GM23248 (cell line): ENCODE results near the gene PRUNE2. TPM values are rescaled to one million over a fixed set of nuclear protein-coding genes. Genes with fewer than 3 reads are reported as not detected.

Experiments
- DNase-seq: peaks from one replicate; pipeline ENCODE4 v3.0.0-alpha.2; 2015
- H2AFZ ChIP-seq: fragments of 200-600 bp; sonication (generic); 2 replicates; pipeline ENCODE4 v1.6.1; 2016; ENCODE audit warnings: antibody characterized with exemption
- H3F3A ChIP-seq: fragments of 200-600 bp; sonication (generic); 2 replicates; pipeline ENCODE4 v1.6.1; 2016; ENCODE audit warnings: mild to moderate bottlenecking, antibody characterized with exemption, mixed run types; ENCODE audit not compliant: insufficient read depth
- H3K27ac ChIP-seq: fragments of 200-600 bp; sonication (generic); 2 replicates; pipeline ENCODE4 v1.5.1; 2016; ENCODE audit warnings: mild to moderate bottlenecking
- H3K27me3 ChIP-seq: fragments of 200-600 bp; sonication (generic); replicated peaks from 2 replicates; pipeline ENCODE4 v1.6.1; 2016; ENCODE audit warnings: mild to moderate bottlenecking; ENCODE audit not compliant: insufficient read depth
- H3K36me3 ChIP-seq: fragments of 200-600 bp; sonication (generic); 2 replicates; pipeline ENCODE4 v1.6.1; 2016; ENCODE audit warnings: low read depth, mild to moderate bottlenecking
- H3K4me1 ChIP-seq: fragments of 200-600 bp; sonication (generic); 2 replicates; pipeline ENCODE4 v1.6.1; 2016; ENCODE audit warnings: mild to moderate bottlenecking; ENCODE audit not compliant: insufficient read depth
- H3K4me2 ChIP-seq: fragments of 200-600 bp; sonication (generic); one replicate; pipeline ENCODE4 v1.6.1; 2016; ENCODE audit warnings: mild to moderate bottlenecking; ENCODE audit not compliant: unreplicated experiment
- H3K4me3 ChIP-seq: fragments of 200-600 bp; sonication (generic); 2 replicates; pipeline ENCODE4 v1.5.1; 2016; ENCODE audit warnings: mild to moderate bottlenecking
- H3K79me2 ChIP-seq: fragments of 200-600 bp; sonication (generic); 2 replicates; pipeline ENCODE4 v1.6.1; 2016; ENCODE audit warnings: mild to moderate bottlenecking; ENCODE audit not compliant: insufficient read depth
- H3K9ac ChIP-seq: fragments of 200-600 bp; sonication (generic); 2 replicates; pipeline ENCODE4 v1.6.1; 2016; ENCODE audit warnings: mild to moderate bottlenecking
- H3K9me2 ChIP-seq: fragments of 200-600 bp; sonication (generic); 2 replicates; pipeline ENCODE4 v1.6.1; 2016; ENCODE audit warnings: mixed run types, mild to moderate bottlenecking, moderate library complexity; ENCODE audit not compliant: insufficient read depth
- H3K9me3 ChIP-seq: fragments of 200-600 bp; sonication (generic); one replicate; pipeline ENCODE4 v1.6.1; 2017; ENCODE audit warnings: low read depth
- H4K20me1 ChIP-seq: fragments of 200-600 bp; sonication (generic); 2 replicates; pipeline ENCODE4 v1.6.0; 2016; ENCODE audit not compliant: insufficient read depth
- EZH2 ChIP-seq: fragments of 200-600 bp; sonication (generic); IDR thresholded peaks from 2 replicates; pipeline ENCODE4 v1.6.1; 2018; ENCODE audit warnings: antibody characterized with exemption, mild to moderate bottlenecking; ENCODE audit not compliant: insufficient read depth, poor library complexity, severe bottlenecking
- EZH2phosphoT487 ChIP-seq: fragments of 200-600 bp; sonication (generic); IDR thresholded peaks from 2 replicates; pipeline ENCODE4 v1.6.1; 2018; ENCODE audit warnings: antibody characterized with exemption, moderate library complexity, mild to moderate bottlenecking, low read depth; ENCODE audit not compliant: insufficient read depth
- WGBS, 2 experiments: methylation state at CpG; one replicate each; pipeline ENCODE4 v1.1.6; 2015 to 2017; ENCODE audit warnings: low lambda C conversion rate in 2 of 2, low coverage in 1 of 2; ENCODE audit errors: missing lambda C conversion rate in 2 of 2; 5-methylcytosine and 5-hydroxymethylcytosine counted together
- in situ Hi-C: fragments of 300-500 bp; cut with MboI; formaldehyde crosslinking; loops from 2 replicates; pipeline ENCODE4 v1.15.0; 2020
- polyA plus RNA-seq: library from polyadenylated mRNA; unstranded; fragments of >200 nt; fragmentation: Nextera tagmentation; extraction: Ambion mirVana; gene quantifications from 2 replicates; pipeline ENCODE4 v1.2.1, GENCODE V29; 2016
- total RNA-seq: library from RNA; depleted of rRNA; stranded (reverse); fragments of >200 nt; shearing (Covaris generic); gene quantifications from 2 replicates; pipeline ENCODE4 v1.2.3, GENCODE V29; 2014

PRUNE2 gene
- total and polyA plus RNA-seq, 2 experiments from 2014 or later: 2.0 to 8.8 TPM

GRCh38 chr9:76785501-76785900, 120.4 kb downstream of the PRUNE2 start:
- TF ChIP-seq EZH2phosphoT487 (no peak), EZH2 (no peak)
- in situ Hi-C loops: loop anchor here (25.0 kb wide), 1 partner anchor 202 kb away; no protein-coding TSS in a partner anchor
- H3K4me3 ChIP-seq: no peak overlapping the region

GRCh38 chr9:76784881-76785280, 121.0 kb downstream of the PRUNE2 start:
- TF ChIP-seq EZH2phosphoT487 (no peak), EZH2 (no peak)
- H3K9me3 ChIP-seq: no peaks in the 10 kb centered on the region
- no peaks in the 10 kb centered on the region for H4K20me1 ChIP-seq
- H3K79me2 ChIP-seq: no peaks in the 10 kb centered on the region
- H3K4me2 ChIP-seq: no peak overlapping the region
- H3K4me1 ChIP-seq: no peaks in the 10 kb centered on the region
- no peak overlapping the region for H3K9ac ChIP-seq
- H3F3A ChIP-seq: no peaks in the 10 kb centered on the region
- no peaks in the 10 kb centered on the region for H3K27me3 ChIP-seq
- no peak overlapping the region for H2AFZ ChIP-seq
- no peaks in the 10 kb centered on the region for H3K36me3 ChIP-seq
- no peak overlapping the region for H3K4me3 ChIP-seq
- no peaks in the 10 kb centered on the region for H3K9me2 ChIP-seq
- no peak for DNase-seq
- in situ Hi-C loops: loop anchor here (25.0 kb wide), 1 partner anchor 202 kb away; no protein-coding TSS in a partner anchor
- H3K27ac ChIP-seq: no peak overlapping the region

More at GRCh38 chr9:76785501-76785900, 120.4 kb downstream of the PRUNE2 start:
- no peaks in the 10 kb centered on the region for H3K36me3 ChIP-seq
- no peaks in the 10 kb centered on the region for H3F3A ChIP-seq
- H3K27ac ChIP-seq: no peak overlapping the region
- H3K9me2 ChIP-seq: no peaks in the 10 kb centered on the region
- H3K4me2 ChIP-seq: no peak overlapping the region
- 77 to 85% methylated on average over 1 of the region's 1 CpG for WGBS, 2 experiments
- no peak overlapping the region for H3K9ac ChIP-seq
- no peak overlapping the region for H2AFZ ChIP-seq
- no peaks in the 10 kb centered on the region for H3K9me3 ChIP-seq
- no peaks in the 10 kb centered on the region for H3K27me3 ChIP-seq
- no peaks in the 10 kb centered on the region for H3K79me2 ChIP-seq
- no peaks in the 10 kb centered on the region for H4K20me1 ChIP-seq
- no peaks in the 10 kb centered on the region for H3K4me1 ChIP-seq
- no peak for DNase-seq

GRCh38 chr9:76772686-76773445, 133.0 kb downstream of the PRUNE2 start:
- no peak for DNase-seq
- no peaks in the 10 kb centered on the region for H3K4me1 ChIP-seq
- no peaks in the 10 kb centered on the region for H3F3A ChIP-seq
- H3K79me2 ChIP-seq: no peaks in the 10 kb centered on the region
- H4K20me1 ChIP-seq: no peaks in the 10 kb centered on the region
- H3K4me2 ChIP-seq: no peak overlapping the region
- no peak overlapping the region for H3K9ac ChIP-seq
- H3K36me3 ChIP-seq: no peaks in the 10 kb centered on the region
- in situ Hi-C loops: loop anchor here (25.0 kb wide), 1 partner anchor 89 kb away; no protein-coding TSS in a partner anchor
- 60 to 62% methylated on average over 5 of the region's 5 CpGs for WGBS, 2 experiments
- TF ChIP-seq EZH2: no peak
- no peak for TF ChIP-seq EZH2phosphoT487
- H3K4me3 ChIP-seq: no peak overlapping the region
- H3K9me2 ChIP-seq: no peaks in the 10 kb centered on the region
- H2AFZ ChIP-seq: no peak overlapping the region
- no peak overlapping the region for H3K27ac ChIP-seq
- no peaks in the 10 kb centered on the region for H3K27me3 ChIP-seq
- no peaks in the 10 kb centered on the region for H3K9me3 ChIP-seq

- Histone ChIP-seq H3K79me2 (no peaks in the 10 kb centered on the region), H3K27ac (no peak overlapping the region), H4K20me1 (no peaks in the 10 kb centered on the region), H3K4me2 (no peak overlapping the region), H3K9me3 (no peaks in the 10 kb centered on the region), H3K27me3 (no peaks in the 10 kb centered on the region), H3K4me1 (no peaks in the 10 kb centered on the region), H2AFZ (no peak overlapping the region), H3K9ac (no peak overlapping the region), H3K9me2 (no peaks in the 10 kb centered on the region), H3K4me3 (no peak overlapping the region), H3K36me3 (no peaks in the 10 kb centered on the region), H3F3A (no peaks in the 10 kb centered on the region)
- TF ChIP-seq EZH2phosphoT487 (no peak), EZH2 (no peak)
- WGBS, 2 experiments: 63 to 67% methylated on average over 3 of the region's 3 CpGs
- DNase-seq: no peak
- in situ Hi-C loops: loop anchor here (10.0 to 25.0 kb wide), 2 partner anchors 96 to 389 kb away; no protein-coding TSS in a partner anchor
These were observed 139.8 kb downstream of the PRUNE2 start for GRCh38 chr9:76766126-76766525.
